ENCODE data around the gene ARMC3. TPM values are rescaled to one million over a fixed set of nuclear protein-coding genes. Genes with fewer than 3 reads are reported as not detected.
"Not testable (repeated sequence)": the region's sequence is repeated elsewhere in the genome, so short reads cannot be mapped to it uniquely, and the experiment has no call there.

The ARMC3 gene
- total and polyA plus RNA-seq, 9 donors = 1.6 to 39.8 (median 3.0) TPM; not detected in 4

DNA sequence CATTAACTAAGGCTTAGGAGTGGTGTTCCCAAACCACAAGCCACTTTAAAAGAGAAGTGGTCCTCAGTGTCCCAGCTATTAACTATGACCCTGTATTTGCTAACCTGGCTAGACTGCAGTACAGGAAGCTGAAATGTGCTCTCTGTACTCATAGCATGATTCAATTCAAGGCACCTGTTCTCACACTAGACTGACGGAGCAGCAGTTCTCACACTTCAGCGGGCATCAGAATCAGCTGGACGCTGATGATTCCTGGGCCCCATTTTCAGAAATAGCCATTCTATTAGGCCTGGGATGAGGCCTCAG, 143.0 kb downstream of the ARMC3 start:
- TF ChIP-seq POLR2A (IDR thresholded peaks at IDR 0.05) (no peak), EP300 (IDR thresholded peaks at IDR 0.05) (no peak)
- TF ChIP-seq, protein P1, sequence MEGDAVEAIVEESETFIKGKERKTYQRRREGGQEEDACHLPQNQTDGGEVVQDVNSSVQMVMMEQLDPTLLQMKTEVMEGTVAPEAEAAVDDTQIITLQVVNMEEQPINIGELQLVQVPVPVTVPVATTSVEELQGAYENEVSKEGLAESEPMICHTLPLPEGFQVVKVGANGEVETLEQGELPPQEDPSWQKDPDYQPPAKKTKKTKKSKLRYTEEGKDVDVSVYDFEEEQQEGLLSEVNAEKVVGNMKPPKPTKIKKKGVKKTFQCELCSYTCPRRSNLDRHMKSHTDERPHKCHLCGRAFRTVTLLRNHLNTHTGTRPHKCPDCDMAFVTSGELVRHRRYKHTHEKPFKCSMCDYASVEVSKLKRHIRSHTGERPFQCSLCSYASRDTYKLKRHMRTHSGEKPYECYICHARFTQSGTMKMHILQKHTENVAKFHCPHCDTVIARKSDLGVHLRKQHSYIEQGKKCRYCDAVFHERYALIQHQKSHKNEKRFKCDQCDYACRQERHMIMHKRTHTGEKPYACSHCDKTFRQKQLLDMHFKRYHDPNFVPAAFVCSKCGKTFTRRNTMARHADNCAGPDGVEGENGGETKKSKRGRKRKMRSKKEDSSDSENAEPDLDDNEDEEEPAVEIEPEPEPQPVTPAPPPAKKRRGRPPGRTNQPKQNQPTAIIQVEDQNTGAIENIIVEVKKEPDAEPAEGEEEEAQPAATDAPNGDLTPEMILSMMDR (IDR thresholded peaks at IDR 0.05) = no peak
- H3K4me3 ChIP-seq = no peak overlapping the region
- no peak overlapping the region for H3K27ac ChIP-seq
- no peaks in the 10 kb centered on the region for H3K27me3 ChIP-seq
- 89 to 95% (median 95%) methylated on average over 3 of the region's 3 CpGs for WGBS, 3 donors
- no peaks in the 10 kb centered on the region for H3K9me3 ChIP-seq
- intact Hi-C loops (cut with DNase I) = no loop called here
- no peak for DNase-seq
- no peaks in the 10 kb centered on the region for H3K4me1 ChIP-seq (ENCODE audit: insufficient read depth)
- no peaks in the 10 kb centered on the region for H3K36me3 ChIP-seq

DNA sequence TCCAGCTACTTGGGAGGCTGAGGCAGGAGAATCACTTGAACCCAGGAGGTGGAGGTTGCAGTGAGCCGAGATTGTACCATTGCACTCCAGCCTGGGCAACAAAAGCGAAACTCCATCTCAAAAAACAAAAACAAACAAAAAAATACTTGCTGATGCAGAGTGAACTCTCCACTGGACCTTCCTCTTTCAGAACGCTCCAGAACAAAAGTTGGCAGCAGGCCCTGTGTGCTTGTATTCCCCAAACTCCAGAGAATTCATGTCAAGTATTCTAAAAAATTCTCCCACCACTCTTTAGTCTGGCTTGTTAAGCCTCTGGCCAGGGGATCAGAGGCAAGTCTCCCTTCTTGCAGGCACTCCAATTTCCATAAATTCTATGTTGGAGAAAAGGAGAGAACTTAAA, 144.7 kb downstream of the ARMC3 start:
- DNase-seq; H3K4me1 ChIP-seq (ENCODE audit: insufficient read depth); intact Hi-C loops (cut with DNase I); H3K27ac ChIP-seq; H3K9me3 ChIP-seq; H3K27me3 ChIP-seq; H3K4me3 ChIP-seq; H3K36me3 ChIP-seq: not testable (repeated sequence)
- WGBS, 3 donors = 50 to 57% (median 51%) methylated on average over 3 of the region's 3 CpGs

DNA sequence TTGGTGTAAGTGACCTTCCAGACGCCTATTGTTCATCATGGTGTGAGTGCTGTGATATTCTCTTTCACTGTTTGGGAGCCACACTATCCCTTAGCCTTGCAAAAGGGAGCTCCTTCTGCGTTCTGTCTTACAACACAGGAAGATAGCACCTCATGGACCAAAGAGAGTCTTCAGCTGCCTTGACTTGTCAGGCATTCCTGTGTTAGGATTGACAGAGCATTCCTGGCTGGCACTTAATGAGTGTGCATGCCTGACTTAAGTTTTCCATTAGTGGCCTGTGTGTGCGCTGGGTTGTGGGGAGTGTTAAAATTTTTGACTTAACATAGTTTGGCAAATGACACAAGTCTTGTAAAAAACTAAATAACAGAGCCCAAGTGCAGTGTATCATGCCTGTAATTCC, 145.7 kb downstream of the ARMC3 start:
- no peaks in the 10 kb centered on the region for H3K27me3 ChIP-seq
- no peaks in the 10 kb centered on the region for H3K4me1 ChIP-seq (ENCODE audit: insufficient read depth)
- intact Hi-C loops (cut with DNase I) = no loop called here
- no peaks in the 10 kb centered on the region for H3K36me3 ChIP-seq
- 84 to 87% (median 86%) methylated on average over 3 of the region's 3 CpGs for WGBS, 3 donors
- H3K9me3 ChIP-seq = no peaks in the 10 kb centered on the region
- H3K4me3 ChIP-seq = no peak overlapping the region
- TF ChIP-seq EP300 (IDR thresholded peaks at IDR 0.05) (no peak), POLR2A (IDR thresholded peaks at IDR 0.05) (no peak)
- TF ChIP-seq, protein P1 (IDR thresholded peaks at IDR 0.05) = no peak
- DNase-seq = no peak
- H3K27ac ChIP-seq = no peak overlapping the region

DNA sequence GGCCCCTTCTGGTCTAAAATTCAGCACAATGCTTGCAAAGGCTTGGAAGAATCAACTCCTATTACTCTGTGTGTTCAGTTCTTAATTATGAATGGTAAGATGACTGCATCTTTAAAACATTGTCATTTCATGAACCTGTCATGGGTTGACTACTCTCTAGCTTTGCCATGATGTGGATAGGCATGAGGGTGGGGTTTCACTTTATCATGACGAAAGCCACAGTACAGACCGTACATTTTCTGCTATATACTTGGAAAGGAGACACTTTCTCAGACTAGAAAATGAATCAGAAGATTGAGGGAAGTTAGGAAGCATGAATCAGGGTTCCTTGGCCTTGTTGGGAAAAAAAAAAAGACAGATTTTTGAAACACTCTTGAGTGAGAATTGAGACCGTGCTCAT, 147.8 kb downstream of the ARMC3 start:
- no peak for DNase-seq
- Histone ChIP-seq H3K36me3 (no peaks in the 10 kb centered on the region), H3K27ac (no peak overlapping the region), H3K9me3 (no peaks in the 10 kb centered on the region), H3K4me1 (ENCODE audit: insufficient read depth) (no peaks in the 10 kb centered on the region), H3K27me3 (no peaks in the 10 kb centered on the region), H3K4me3 (no peak overlapping the region)
- TF ChIP-seq EP300 (IDR thresholded peaks at IDR 0.05) = no peak
- TF ChIP-seq, protein P1 (IDR thresholded peaks at IDR 0.05) = no peak
- no peak for TF ChIP-seq POLR2A (IDR thresholded peaks at IDR 0.05)
- 90 to 94% (median 93%) methylated on average over 3 of the region's 3 CpGs for WGBS, 3 donors
- intact Hi-C loops (cut with DNase I) = no loop called here

DNA sequence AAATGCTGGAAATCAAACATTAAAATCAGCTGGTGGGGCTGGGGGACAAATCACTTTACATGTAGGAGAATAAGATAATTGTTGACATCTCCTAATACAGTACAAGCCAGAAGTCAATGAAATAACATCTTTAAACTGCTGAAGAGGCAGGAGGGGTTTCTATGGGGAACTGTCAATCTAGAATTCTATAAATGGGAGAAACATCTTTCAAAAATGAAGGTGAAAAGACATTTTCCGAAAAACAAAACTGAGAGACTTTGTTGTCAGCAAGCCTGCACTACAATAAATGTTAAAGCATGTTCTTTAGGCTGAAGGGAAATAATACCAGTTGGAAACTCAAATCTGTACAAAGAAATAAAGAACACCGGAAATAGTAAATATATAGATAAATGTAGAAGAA, 150.3 kb downstream of the ARMC3 start:
- no peaks in the 10 kb centered on the region for H3K9me3 ChIP-seq
- peaks cover 4% of the 10 kb centered on the region for H3K4me1 ChIP-seq (ENCODE audit: insufficient read depth)
- no peaks in the 10 kb centered on the region for H3K27me3 ChIP-seq
- no peak overlapping the region for H3K27ac ChIP-seq
- no peak overlapping the region for H3K4me3 ChIP-seq
- TF ChIP-seq EP300 (IDR thresholded peaks at IDR 0.05) = no peak
- TF ChIP-seq, protein P1 (IDR thresholded peaks at IDR 0.05) = no peak
- TF ChIP-seq POLR2A (IDR thresholded peaks at IDR 0.05) = no peak
- intact Hi-C loops (cut with DNase I) = no loop called here
- no peaks in the 10 kb centered on the region for H3K36me3 ChIP-seq
- 88 to 97% (median 90%) methylated on average over 2 of the region's 2 CpGs for WGBS, 3 donors
- no peak for DNase-seq

Data from ovary (tissue), 9 donors.